ENCODE data around the gene H2BK1. TPM values are rescaled to one million over a fixed set of nuclear protein-coding genes. Genes with fewer than 3 reads are reported as not detected.

H2BK1 gene
- total RNA-seq, 1 experiment from 2014 or later = 0.87 TPM

- TF ChIP-seq ATF2 (CRISPR knock-in tag; IDR thresholded peaks at IDR 0.05; ENCODE audit: borderline replicate concordance, low read depth) (no peak), ZNF263 (CRISPR knock-in tag; IDR thresholded peaks at IDR 0.05; ENCODE audit: low read depth) (no peak), AR (CRISPR knock-in tag; IDR thresholded peaks at IDR 0.05) (no peak), CREM (CRISPR knock-in tag; IDR thresholded peaks at IDR 0.05) (no peak), TEAD4 (CRISPR knock-in tag; IDR thresholded peaks at IDR 0.05) (no peak)
These were observed 16.1 kb downstream of the H2BK1 start (continued) for GRCh38 chr7:151194188-151194587.

- ChIA-PET POLR2A (no interaction called here), CTCF (interaction anchor here (1.5 to 2.9 kb wide), 2 partner anchors 50 to 51 kb away, joined by 3 to 11 read pairs; no protein-coding TSS in a partner anchor)
- DNase-seq (ENCODE audit: low spot score) (no peak), ATAC-seq (no peak)
- H3K9me3 Mint-ChIP-seq = no peaks in the 10 kb centered on the region
- peaks cover 5% of the 10 kb centered on the region; the same call in 1 of the 2 replicates for H3K4me1 Mint-ChIP-seq
- H3K4me3 Mint-ChIP-seq = no peak overlapping the region
- no peak overlapping the region for H3K27ac Mint-ChIP-seq
- no peak for TF ChIP-seq ETV6 (CRISPR knock-in tag; IDR thresholded peaks at IDR 0.05)
- H3K27me3 Mint-ChIP-seq (ENCODE audit: low read depth) = peaks cover 4% of the 10 kb centered on the region
- no peaks in the 10 kb centered on the region for H3K36me3 Mint-ChIP-seq
These were observed 16.9 kb downstream of the H2BK1 start for GRCh38 chr7:151193203-151193978.

- Mint-ChIP-seq H3K36me3 (no peaks in the 10 kb centered on the region), H3K9me3 (no peaks in the 10 kb centered on the region), H3K27me3 (ENCODE audit: low read depth) (peaks cover 4% of the 10 kb centered on the region), H3K27ac (no peak overlapping the region), H3K4me1 (peaks cover 5% of the 10 kb centered on the region; the same call in 1 of the 2 replicates), H3K4me3 (no peak overlapping the region)
- ChIA-PET POLR2A (no interaction called here), CTCF (interaction anchor here (1.3 to 2.9 kb wide), 3 partner anchors 19 to 68 kb away, joined by 4 to 11 read pairs (median 4); no protein-coding TSS in a partner anchor)
- ATAC-seq = no peak
- TF ChIP-seq OVOL2 (CRISPR knock-in tag; IDR thresholded peaks at IDR 0.05; ENCODE audit: borderline replicate concordance) (no peak), SP1 (CRISPR knock-in tag; conservative IDR thresholded peaks at IDR 0.05) (no peak), ZNF263 (CRISPR knock-in tag; IDR thresholded peaks at IDR 0.05; ENCODE audit: low read depth) (no peak), ZNF317 (CRISPR knock-in tag; IDR thresholded peaks at IDR 0.05; ENCODE audit: borderline replicate concordance, low read depth) (no peak), USF2 (CRISPR knock-in tag; IDR thresholded peaks at IDR 0.05) (no peak), USF1 (CRISPR knock-in tag; IDR thresholded peaks at IDR 0.05) (no peak)
- DNase-seq (ENCODE audit: low spot score) = no peak
These were observed 18.2 kb downstream of the H2BK1 start for GRCh38 chr7:151192002-151192539.

GRCh38 chr7:151191544-151191943, 18.7 kb downstream of the H2BK1 start:
- ChIA-PET POLR2A (no interaction called here), CTCF (interaction anchor here (1.3 to 2.9 kb wide), 3 partner anchors 20 to 68 kb away, joined by 4 to 11 read pairs (median 4); no protein-coding TSS in a partner anchor)
- H3K27me3 Mint-ChIP-seq (ENCODE audit: low read depth) = peaks cover 4% of the 10 kb centered on the region
- no peak for DNase-seq (ENCODE audit: low spot score)
- no peak overlapping the region for H3K27ac Mint-ChIP-seq
- peaks cover 5% of the 10 kb centered on the region; the same call in 1 of the 2 replicates for H3K4me1 Mint-ChIP-seq
- no peaks in the 10 kb centered on the region for H3K9me3 Mint-ChIP-seq
- no peak overlapping the region for H3K4me3 Mint-ChIP-seq
- no peak; the same call in 1 of the 2 replicates for ATAC-seq
- H3K36me3 Mint-ChIP-seq = no peaks in the 10 kb centered on the region
- TF ChIP-seq AFF4 (CRISPR knock-in tag; IDR thresholded peaks at IDR 0.05; ENCODE audit: borderline replicate concordance) = no peak
- no peak for TF ChIP-seq NFATC4 (CRISPR knock-in tag; IDR thresholded peaks at IDR 0.05)
- TF ChIP-seq USF2 (CRISPR knock-in tag; IDR thresholded peaks at IDR 0.05) = no peak
- no peak for TF ChIP-seq ZNF671 (CRISPR knock-in tag; IDR thresholded peaks at IDR 0.05)
- no peak for TF ChIP-seq FOXP4 (CRISPR knock-in tag; IDR thresholded peaks at IDR 0.05)

Measured in WTC11 (cell line).